ENCODE results near the gene SEMA4B.
"Not testable (repeated sequence)": the region's sequence is repeated elsewhere in the genome, so short reads cannot be mapped to it uniquely, and the experiment has no call there.

Gene SEMA4B

GRCh38 chr15:90201130-90201943, at the start of gene SEMA4B:
Gene SEMA4B (plus strand): TSS chr15:90201330. CDS start chr15:90201579, 249 bp downstream.
- peak in 1 of 2 experiments; percentile 38 for DNase-seq

DNA sequence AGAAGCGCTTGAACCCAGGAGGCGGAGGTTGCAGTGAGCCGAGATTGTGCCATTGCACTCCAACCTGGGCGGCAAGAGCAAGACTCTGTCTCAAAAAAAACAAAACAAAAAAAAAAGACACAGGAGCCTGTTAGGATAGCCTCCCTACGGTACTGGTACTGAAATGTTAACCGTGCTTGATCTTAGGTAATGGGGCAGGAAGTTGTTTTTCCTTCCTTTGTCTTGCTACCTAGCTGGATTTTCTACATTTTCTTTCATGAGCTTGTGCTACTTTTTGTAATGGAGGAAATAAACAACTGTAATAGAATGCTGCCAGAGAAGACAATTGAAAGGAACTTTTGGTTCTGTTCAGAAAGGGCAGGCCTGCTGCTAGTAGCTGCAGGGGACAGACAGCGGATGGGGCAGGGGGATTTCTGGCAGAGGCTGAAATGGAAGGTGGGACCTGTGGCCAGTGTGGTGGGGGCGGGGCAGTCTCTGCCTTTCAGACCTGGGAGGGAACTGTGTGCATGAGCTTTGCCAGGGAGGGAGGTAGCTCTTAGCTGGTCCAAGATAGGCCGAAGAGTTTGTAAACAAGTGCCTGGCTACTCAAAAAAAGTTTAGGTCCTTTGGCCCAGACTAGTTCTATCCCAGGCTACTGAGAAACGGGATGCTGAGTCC, 49.0 kb upstream of the SEMA4B start:
- no peak for DNase-seq

- DNase-seq = no peak
Measured at GRCh38 chr15:90153658-90154057, 47.5 kb upstream of the SEMA4B start.

DNA sequence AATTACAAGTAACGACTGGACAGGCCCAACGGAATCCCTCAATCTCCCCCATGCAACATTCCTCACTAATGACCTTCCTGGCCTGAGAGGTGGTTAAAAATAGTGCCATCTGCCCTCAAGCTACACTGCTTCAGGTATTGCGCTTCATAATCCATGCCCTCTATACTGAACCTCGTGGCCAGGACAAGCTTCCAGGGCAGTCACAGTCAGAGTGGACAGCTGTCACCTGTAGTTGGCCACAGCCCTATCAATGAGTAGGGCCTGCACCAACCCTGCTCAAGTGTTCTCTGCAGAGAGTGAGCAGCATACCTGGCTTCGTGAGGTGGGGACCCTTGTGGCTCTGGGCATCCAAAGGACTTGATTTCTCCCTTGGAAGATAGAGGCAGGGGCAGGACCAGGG, 46.9 kb upstream of the SEMA4B start:
- DNase-seq = no peak

- no peak for DNase-seq
Measured at GRCh38 chr15:90154861-90155626, 46.1 kb upstream of the SEMA4B start.

- no peak for DNase-seq
Measured at GRCh38 chr15:90159213-90159612, 41.9 kb upstream of the SEMA4B start.

- DNase-seq = peak; percentile 57 to 78
Measured at GRCh38 chr15:90160781-90161727, 40.1 kb upstream of the SEMA4B start.

GRCh38 chr15:90161950-90162361, 39.2 kb upstream of the SEMA4B start:
- DNase-seq = no peak

- no peak for DNase-seq
Measured at GRCh38 chr15:90162956-90163355, 38.2 kb upstream of the SEMA4B start.

- DNase-seq = not testable (repeated sequence)
Measured at GRCh38 chr15:90164239-90164638, 36.9 kb upstream of the SEMA4B start.

GRCh38 chr15:90165157-90165556, 36.0 kb upstream of the SEMA4B start:
- no peak for DNase-seq

- DNase-seq = peak in 1 of 2 experiments; percentile 25
Measured at GRCh38 chr15:90165659-90166489, 35.3 kb upstream of the SEMA4B start.

DNA sequence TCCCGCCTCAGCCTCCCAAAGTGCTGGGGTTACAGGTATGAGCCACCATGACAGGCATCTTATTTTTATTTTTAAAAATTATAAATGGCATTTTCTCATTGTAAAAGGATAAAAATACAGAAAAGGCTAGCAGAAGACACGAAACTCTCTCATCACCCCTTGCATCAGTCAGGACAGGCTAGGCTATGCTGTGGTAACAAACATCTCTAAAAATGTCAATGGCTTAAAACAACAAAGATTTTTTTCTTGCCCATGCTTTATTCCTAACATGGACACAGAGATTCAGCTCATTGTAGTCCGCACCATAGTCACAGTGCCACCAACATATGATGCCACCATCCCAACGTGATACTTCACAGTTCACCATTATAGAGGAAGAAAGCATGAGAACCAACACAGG, 34.0 kb upstream of the SEMA4B start:
- DNase-seq = no peak

DNA sequence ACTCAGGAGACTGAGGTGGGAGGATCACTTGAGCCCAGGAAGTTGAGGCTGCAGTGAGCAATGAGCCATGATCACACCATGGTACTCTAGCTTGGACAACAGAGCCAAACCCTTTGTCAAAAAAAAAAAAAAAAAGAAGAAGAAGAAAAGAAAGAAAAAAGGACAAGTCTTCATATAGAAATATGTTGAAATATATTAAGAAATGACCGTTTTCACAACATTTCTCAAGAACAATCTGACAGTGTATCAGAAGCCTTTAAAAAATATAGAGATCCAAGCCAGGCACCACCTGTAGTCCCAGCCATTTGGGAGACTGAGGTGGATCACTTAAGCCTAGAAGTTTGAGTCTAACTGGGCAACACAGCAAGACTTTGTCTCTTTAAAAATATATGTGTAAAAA, 29.5 kb upstream of the SEMA4B start:
- DNase-seq = no peak

DNA sequence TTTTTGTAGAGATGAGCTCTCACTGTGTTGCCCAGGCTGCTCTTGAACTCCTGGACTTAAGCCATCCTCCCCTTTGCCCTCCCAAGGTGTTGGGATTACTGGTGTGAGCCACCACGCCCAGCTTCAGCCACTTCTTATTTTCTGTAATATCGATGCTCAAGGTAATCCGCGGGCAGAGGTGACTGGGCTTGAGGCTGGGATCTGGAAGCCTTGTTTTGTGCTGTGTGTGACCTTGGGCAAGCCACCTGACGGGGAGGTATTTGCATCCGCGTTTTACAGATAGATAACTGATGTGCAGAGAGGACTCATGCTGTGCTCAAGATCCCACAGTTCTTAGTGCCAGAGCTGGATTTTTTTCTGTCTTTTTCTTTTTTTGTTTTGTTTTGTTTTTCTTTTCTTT, 27.8 kb upstream of the SEMA4B start:
- DNase-seq = no peak

- no peak for DNase-seq
Measured at GRCh38 chr15:90174140-90174875, 26.8 kb upstream of the SEMA4B start.

GRCh38 chr15:90177012-90177411, 24.1 kb upstream of the SEMA4B start:
- DNase-seq = no peak

GRCh38 chr15:90178468-90179435, 22.4 kb upstream of the SEMA4B start:
- no peak for DNase-seq

GRCh38 chr15:90181776-90182175, 19.4 kb upstream of the SEMA4B start:
- no peak for DNase-seq

Measured in NCI-H187 (cell line).